ENCODE results near the gene RSPO4.
"Not testable (repeated sequence)": the region's sequence is repeated elsewhere in the genome, so short reads cannot be mapped to it uniquely, and the experiment has no call there.

The RSPO4 gene

GRCh38 chr20:1001911-1002681 lies at the start of gene RSPO4:
TSS of gene RSPO4 (minus strand) at chr20:1002311. CDS start at chr20:1002164, 147 bp downstream.
- no peak for DNase-seq

GRCh38 chr20:1050440-1050839 lies 48.3 kb upstream of the RSPO4 start:
- no peak for DNase-seq

GRCh38 chr20:1045860-1046418 lies 43.8 kb upstream of the RSPO4 start:
- no peak for DNase-seq

- no peak for DNase-seq
Measured at GRCh38 chr20:1041845-1042390, 39.8 kb upstream of the RSPO4 start.

- no peak for DNase-seq
Measured at GRCh38 chr20:1038205-1038604, 36.1 kb upstream of the RSPO4 start.

DNA sequence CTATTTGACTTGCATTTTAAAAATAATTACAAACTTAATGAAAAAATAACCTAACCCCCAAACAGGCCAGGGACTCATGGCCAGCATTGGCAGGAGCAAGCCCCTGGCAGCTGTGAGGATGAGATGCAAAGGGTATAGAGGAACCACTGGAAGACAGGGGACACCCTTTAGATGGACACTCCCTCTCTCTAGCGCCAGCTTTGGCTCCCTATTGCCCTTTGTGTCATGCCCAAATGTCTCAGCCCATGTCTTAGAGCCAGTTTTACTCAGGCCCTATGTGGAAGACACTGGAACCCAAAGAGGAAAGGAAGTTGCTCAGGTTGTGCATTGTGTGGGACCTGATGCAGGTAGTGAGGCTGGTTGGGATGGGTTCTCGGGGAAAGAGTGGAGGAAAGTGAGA lies 34.9 kb upstream of the RSPO4 start:
- no peak for DNase-seq

DNA sequence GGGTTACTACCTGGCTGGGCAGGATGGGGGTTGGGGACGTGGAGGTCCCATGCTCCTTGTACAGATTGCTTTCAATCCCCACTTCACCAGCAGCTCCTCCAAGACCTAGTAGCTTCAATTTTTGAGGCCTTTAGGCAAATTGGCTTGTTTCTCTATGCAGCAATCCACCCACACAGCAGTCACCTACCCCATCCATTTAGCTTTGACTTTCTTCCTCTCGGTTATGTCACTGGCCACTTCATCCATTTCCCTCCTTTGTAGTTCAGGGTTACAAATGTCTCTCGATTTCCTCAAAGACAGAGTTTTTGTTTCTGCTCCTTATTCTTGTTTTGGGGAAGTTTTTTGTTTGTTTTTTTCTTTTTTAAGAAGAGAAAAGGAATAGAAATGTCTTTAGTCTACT lies 33.4 kb upstream of the RSPO4 start:
- no peak for DNase-seq

- DNase-seq, result no peak
Measured at GRCh38 chr20:1034415-1034789, 32.3 kb upstream of the RSPO4 start.

GRCh38 chr20:1033751-1034414 lies 31.8 kb upstream of the RSPO4 start:
- no peak for DNase-seq

GRCh38 chr20:1029980-1030379 lies 27.9 kb upstream of the RSPO4 start:
- DNase-seq, result no peak

GRCh38 chr20:1026214-1026613 lies 24.1 kb upstream of the RSPO4 start:
- not testable (repeated sequence) for DNase-seq

- DNase-seq, result no peak
Measured at GRCh38 chr20:1022871-1023270, 20.8 kb upstream of the RSPO4 start.

GRCh38 chr20:1020614-1021013 lies 18.5 kb upstream of the RSPO4 start:
- DNase-seq, result no peak

DNA sequence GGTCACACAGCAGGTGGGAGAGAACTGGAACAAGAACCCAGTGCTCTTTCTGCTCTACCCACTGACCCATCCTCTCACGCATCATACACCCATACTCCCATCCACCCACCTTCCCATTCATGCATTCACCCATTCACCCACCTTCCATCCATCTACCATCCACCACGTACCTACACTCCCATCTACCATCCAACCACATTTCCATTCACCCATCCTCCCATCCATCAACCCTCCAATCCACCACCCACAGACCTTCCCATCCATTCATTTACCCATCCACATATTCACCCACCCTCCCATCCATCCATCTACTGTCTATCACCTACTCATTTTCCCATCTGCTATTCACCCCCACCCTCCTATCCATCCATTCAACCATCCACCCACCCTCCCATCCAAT lies 17.2 kb upstream of the RSPO4 start:
- no peak for DNase-seq

- DNase-seq, result no peak
Measured at GRCh38 chr20:1017677-1018076, 15.6 kb upstream of the RSPO4 start.

- no peak for DNase-seq
Measured at GRCh38 chr20:1015181-1015580, 13.1 kb upstream of the RSPO4 start.

- no peak for DNase-seq
Measured at GRCh38 chr20:1014471-1014870, 12.4 kb upstream of the RSPO4 start.

DNA sequence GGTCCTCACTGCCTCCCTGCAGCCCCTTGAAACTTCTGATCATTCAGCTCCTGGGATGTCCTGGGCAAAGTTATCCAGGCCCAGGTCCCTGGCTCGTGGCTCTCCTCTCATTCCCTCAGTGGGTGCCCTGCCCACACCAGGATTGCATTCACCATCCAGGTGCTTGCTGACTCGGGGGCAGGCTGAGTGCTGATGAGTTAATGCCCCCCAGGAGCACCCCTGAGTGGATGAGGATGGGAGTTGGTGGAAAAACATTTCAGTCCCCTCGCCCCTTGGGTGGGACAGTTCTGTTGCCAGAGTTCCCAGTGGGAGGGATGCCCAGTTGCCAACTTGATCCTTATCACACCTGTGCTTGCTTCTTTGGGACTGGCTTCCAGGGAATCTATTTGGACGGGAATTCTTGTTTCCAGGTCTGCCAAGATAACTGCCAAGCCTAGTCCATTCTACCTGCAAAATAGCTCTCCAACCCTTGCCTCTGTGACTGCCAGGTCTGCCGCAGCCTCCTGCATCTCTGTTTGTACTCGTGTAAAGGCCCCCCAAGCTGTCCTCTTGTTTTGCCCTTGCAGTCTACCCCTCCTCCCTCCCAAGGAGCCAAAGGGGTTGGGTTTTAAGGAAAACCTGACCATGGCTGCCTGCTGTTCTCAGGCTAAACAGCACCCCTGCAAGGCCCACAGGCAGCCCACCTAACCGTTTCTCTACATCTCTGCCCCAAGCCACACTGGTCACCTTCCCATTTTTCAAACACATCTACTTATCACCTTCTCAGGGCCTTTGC lies 11.6 kb upstream of the RSPO4 start:
- DNase-seq, result no peak

DNA sequence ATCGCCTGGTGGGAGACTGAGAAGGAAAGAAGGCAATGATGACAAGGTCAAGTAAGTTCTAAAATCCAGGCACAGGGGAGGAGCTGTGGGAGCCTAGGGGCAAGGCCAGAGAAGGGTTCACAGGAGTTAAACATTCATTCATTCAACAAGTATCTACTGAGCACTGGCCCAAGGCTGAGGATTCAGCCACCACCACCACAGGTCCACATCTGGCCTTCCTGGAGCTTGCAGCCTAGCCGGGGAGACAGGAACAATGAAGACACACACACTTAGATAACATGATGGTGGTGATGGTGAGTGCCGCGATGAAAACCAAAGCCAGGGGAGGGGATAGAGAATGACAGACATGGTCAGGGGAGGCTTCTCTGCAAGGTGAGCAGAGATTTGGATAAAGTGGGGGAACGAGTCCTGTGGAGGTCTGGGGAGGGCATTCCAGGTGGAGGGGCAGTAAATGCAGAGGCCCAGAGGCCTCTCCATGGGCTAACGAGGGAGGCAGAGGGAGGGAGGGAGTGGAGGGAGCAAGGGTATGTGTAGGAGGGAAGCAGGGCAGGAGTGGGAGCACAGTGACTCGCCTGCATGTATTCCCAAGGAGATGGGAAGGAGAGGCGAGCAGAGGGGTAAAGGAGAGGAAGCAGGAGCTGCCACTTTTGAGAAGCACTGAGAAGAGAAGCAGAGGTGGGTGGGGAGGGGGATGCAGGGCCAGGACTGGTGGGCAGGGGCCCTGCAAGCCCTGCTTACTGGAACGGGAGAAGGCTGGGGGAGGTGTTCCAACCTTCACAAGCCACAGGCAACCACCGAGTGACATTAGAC lies 10.5 kb upstream of the RSPO4 start:
- no peak for DNase-seq

DNA sequence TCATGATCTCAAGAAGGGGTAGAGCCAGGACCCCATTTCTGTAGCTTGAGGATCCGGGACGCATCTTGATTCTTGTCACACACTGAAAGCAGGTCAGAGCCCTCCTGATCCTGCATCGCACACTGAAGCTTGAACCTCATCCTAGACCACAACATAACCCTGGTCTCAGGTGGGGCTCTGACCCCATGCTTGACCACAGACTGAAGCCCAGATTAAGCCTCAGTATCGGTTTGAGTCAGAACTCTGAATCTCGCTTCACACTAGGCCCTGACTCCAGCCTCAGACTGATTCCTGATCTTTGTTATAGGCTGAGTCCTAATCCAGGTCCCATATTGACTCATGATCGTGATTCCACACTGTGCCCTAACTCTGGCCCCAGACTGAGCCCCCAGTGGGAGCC lies 8.5 kb upstream of the RSPO4 start:
- DNase-seq, result no peak

- DNase-seq, result no peak
Measured at GRCh38 chr20:1005452-1006027, 3.4 kb upstream of the RSPO4 start.

All from activated effector memory CD4-positive, alpha-beta T cell treated with anti-CD3 and anti-CD28 coated beads, Interleukin-2, amount 50 U/mL, for 16 hours (primary cell).